Hair follicle dermal papilla cell (primary cell): ENCODE measurements around the gene ADAMTS20. TPM values are rescaled to one million over a fixed set of nuclear protein-coding genes. Genes with fewer than 3 reads are reported as not detected.

ENCODE experiments used
- total RNA-seq: library from RNA; depleted of rRNA; stranded (reverse); fragments of >200 nt; gene quantifications from 2 replicates; pipeline ENCODE4 v1.2.3, GENCODE V29; 2012

Gene ADAMTS20
- 0.12 TPM in 1 of 2 replicates, not detected in the other for total RNA-seq

GRCh38 chr12:43551971-43552559, at the start of gene ADAMTS20:
ADAMTS20 (minus strand) TSS chr12:43552203; CDS start chr12:43551921, 282 bp downstream.

Other genes starting within 250 kb of the ADAMTS20 start
- gene PUS7L, start 206.6 kb upstream of the ADAMTS20 start, total RNA-seq = 20.9 and 26.9 TPM in 2 replicates
- gene IRAK4, start 206.7 kb upstream of the ADAMTS20 start, total RNA-seq = 29.0 and 29.2 TPM in 2 replicates